Adrenal gland (tissue), 5 donors: ENCODE data around the gene NR3C1.

Source experiments
- POLR2A ChIP-seq, 2 donors: fragments of 450-650 bp; IDR thresholded peaks; one replicate each; pipeline ENCODE4 v1.6.1; 2017; ENCODE audit warnings: antibody characterized with exemption in 2 of 2, mild to moderate bottlenecking in 2 of 2, moderate library complexity in 1 of 2
- TF ChIP-seq, protein P1 (sequence below), 6 experiments: fragments of 450-650 bp in 4 of 6; fragments of 200-600 bp in 2 of 6; sonication (generic) in 1 of 6; IDR thresholded peaks; 1 replicate in 5 of 6; 2 replicates in 1 of 6; pipeline versions ENCODE4 v1.5.1 to v1.8.0; 2016 to 2021; ENCODE audit warnings: antibody characterized with exemption in 6 of 6, mild to moderate bottlenecking in 2 of 6, moderate library complexity in 1 of 6
- donor health status: DM: no; HTN: no; CAD: no.

DNA sequence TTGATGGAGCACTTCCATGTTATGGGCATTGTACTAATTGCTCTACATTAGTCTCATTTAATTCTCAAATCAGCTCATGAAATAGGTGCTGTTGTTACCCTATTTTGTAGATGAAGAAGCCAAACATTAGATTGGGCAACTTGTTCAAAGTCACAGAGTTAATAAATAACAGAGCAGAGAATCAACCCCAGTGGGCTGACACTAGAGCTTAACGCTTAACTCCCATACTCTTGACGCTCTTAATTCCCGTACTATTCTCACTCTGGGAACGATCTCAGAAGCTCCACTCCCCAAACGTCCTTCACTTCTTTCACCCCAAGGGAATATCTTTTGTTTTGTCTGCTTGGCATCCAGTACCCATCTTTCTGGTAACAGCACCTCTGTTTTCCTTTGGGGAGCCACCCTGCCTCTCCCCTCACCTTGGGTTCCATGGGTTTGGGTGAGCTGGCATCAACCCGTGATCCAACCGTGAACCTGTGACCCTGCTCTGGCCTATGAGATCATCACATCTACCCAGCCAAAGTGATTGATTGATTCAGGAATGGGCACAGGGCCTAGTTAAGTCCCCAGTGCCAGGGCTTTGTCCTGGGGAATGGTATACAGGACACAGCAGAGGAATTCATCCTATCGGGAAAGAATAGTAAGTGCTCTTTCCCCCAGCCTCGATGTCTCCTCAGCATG lies 169.2 kb downstream of the NR3C1 start:
- TF ChIP-seq POLR2A (IDR thresholded peaks at IDR 0.05) = no peak
- TF ChIP-seq, protein P1, sequence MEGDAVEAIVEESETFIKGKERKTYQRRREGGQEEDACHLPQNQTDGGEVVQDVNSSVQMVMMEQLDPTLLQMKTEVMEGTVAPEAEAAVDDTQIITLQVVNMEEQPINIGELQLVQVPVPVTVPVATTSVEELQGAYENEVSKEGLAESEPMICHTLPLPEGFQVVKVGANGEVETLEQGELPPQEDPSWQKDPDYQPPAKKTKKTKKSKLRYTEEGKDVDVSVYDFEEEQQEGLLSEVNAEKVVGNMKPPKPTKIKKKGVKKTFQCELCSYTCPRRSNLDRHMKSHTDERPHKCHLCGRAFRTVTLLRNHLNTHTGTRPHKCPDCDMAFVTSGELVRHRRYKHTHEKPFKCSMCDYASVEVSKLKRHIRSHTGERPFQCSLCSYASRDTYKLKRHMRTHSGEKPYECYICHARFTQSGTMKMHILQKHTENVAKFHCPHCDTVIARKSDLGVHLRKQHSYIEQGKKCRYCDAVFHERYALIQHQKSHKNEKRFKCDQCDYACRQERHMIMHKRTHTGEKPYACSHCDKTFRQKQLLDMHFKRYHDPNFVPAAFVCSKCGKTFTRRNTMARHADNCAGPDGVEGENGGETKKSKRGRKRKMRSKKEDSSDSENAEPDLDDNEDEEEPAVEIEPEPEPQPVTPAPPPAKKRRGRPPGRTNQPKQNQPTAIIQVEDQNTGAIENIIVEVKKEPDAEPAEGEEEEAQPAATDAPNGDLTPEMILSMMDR (IDR thresholded peaks at IDR 0.05) = no peak
